A673 (cell line): ENCODE data around the gene RPL10A.

Experiments
- EZH2 ChIP-seq: fragments of 200-600 bp; sonication (generic); IDR thresholded peaks from 2 replicates; pipeline ENCODE4 v1.6.1; 2017; ENCODE audit warnings: borderline replicate concordance, low read depth, mild to moderate bottlenecking, mixed read lengths, antibody characterized with exemption, low read length; ENCODE audit not compliant: poor library complexity, severe bottlenecking
- TF ChIP-seq, protein P1 (sequence below): fragments of 300-800, 200-600 bp; sonication (generic); conservative IDR thresholded peaks from 2 replicates; pipeline ENCODE4 v1.5.1; 2017; ENCODE audit warnings: low read depth, mild to moderate bottlenecking, antibody characterized with exemption, low read length, moderate library complexity, mixed read lengths

DNA sequence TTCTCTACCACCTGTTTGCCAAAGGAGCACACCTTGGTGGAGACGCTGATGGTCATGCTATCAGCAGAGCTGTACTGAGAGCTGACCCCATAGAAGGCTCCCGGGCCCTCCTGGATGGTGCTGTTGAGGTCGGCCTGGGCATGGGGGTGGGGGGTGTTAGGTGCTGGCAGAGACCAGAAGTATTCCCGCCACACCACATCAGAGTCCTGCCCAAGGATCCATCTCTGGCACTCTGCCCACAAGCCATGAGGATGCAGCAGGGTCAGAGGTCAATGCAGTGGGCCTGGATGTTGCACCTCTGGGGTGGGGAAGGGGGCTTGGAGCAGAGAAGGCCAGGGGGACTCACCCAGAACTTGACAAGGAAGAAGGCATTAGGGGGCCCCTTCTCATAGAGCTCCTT is 7.4 kb downstream of the RPL10A start:
- TF ChIP-seq, protein P1, sequence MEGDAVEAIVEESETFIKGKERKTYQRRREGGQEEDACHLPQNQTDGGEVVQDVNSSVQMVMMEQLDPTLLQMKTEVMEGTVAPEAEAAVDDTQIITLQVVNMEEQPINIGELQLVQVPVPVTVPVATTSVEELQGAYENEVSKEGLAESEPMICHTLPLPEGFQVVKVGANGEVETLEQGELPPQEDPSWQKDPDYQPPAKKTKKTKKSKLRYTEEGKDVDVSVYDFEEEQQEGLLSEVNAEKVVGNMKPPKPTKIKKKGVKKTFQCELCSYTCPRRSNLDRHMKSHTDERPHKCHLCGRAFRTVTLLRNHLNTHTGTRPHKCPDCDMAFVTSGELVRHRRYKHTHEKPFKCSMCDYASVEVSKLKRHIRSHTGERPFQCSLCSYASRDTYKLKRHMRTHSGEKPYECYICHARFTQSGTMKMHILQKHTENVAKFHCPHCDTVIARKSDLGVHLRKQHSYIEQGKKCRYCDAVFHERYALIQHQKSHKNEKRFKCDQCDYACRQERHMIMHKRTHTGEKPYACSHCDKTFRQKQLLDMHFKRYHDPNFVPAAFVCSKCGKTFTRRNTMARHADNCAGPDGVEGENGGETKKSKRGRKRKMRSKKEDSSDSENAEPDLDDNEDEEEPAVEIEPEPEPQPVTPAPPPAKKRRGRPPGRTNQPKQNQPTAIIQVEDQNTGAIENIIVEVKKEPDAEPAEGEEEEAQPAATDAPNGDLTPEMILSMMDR, result no peak
- no peak for TF ChIP-seq EZH2
